Tibial nerve (tissue), 4 donors: ENCODE measurements around the gene MCC. TPM values are rescaled to one million over a fixed set of nuclear protein-coding genes. Genes with fewer than 3 reads are reported as not detected.

Experiments used
- DNase-seq, 2 donors: peaks; one replicate each; pipeline ENCODE4 v3.0.0-alpha.2; 2019; ENCODE audit warnings: low spot score in 2 of 2
- H3K27ac ChIP-seq, 4 donors: fragments of 200-600 bp; sonication (generic) in 3 of 4; one replicate each; pipeline ENCODE4 v1.5.1; 2017 to 2019; ENCODE audit warnings: mild to moderate bottlenecking in 1 of 4
- H3K27me3 ChIP-seq, 2 donors: fragments of 200-600 bp; sonication (generic) in 1 of 2; one replicate each; pipeline versions ENCODE4 v1.5.1 to v1.6.0; 2017 to 2019
- H3K36me3 ChIP-seq, 3 donors: fragments of 200-600 bp; sonication (generic); one replicate each; pipeline ENCODE4 v1.5.1; 2018 to 2019
- H3K4me1 ChIP-seq, 4 donors: fragments of 200-600 bp; sonication (generic) in 3 of 4; one replicate each; pipeline ENCODE4 v1.5.1; 2017 to 2019
- H3K4me3 ChIP-seq, 4 donors: fragments of 200-600 bp; sonication (generic) in 3 of 4; one replicate each; pipeline ENCODE4 v1.5.1; 2017 to 2019; ENCODE audit warnings: mild to moderate bottlenecking in 1 of 4, moderate library complexity in 1 of 4
- H3K9me3 ChIP-seq, 4 donors: fragments of 200-600 bp; sonication (generic) in 3 of 4; one replicate each; pipeline ENCODE4 v1.5.1; 2017 to 2019
- EP300 ChIP-seq, 2 donors: sonication (generic); formaldehyde crosslinking; IDR thresholded peaks; one replicate each; pipeline ENCODE4 v1.6.1; 2017; ENCODE audit warnings: antibody characterized with exemption in 2 of 2, mild to moderate bottlenecking in 1 of 2
- POLR2A ChIP-seq, 2 donors: fragments of 450-650 bp; IDR thresholded peaks; one replicate each; pipeline ENCODE4 v1.6.1; 2017; ENCODE audit warnings: antibody characterized with exemption in 2 of 2, mild to moderate bottlenecking in 2 of 2, moderate library complexity in 2 of 2
- WGBS, 2 donors: methylation state at CpG; one replicate each; pipeline ENCODE4 v1.1.5; 2018; 5-methylcytosine and 5-hydroxymethylcytosine counted together
- total RNA-seq, 4 donors: library from RNA; depleted of rRNA; stranded (reverse); fragments of >200 nt; gene quantifications; one replicate each; pipeline ENCODE4 v1.1.0, GENCODE V29; 2016
- TF ChIP-seq, protein P1 (sequence below), 5 experiments: fragments of 200-600 bp in 3 of 5; fragments of 450-650 bp in 2 of 5; sonication (generic) in 3 of 5; IDR thresholded peaks; one replicate each; pipeline ENCODE4 v1.5.1; 2016 to 2019; ENCODE audit warnings: antibody characterized with exemption in 5 of 5, mild to moderate bottlenecking in 3 of 5, moderate library complexity in 2 of 5

The MCC gene
- total RNA-seq, 4 donors from 2014 or later, result 55.5 to 122 (median 80.9) TPM

DNA sequence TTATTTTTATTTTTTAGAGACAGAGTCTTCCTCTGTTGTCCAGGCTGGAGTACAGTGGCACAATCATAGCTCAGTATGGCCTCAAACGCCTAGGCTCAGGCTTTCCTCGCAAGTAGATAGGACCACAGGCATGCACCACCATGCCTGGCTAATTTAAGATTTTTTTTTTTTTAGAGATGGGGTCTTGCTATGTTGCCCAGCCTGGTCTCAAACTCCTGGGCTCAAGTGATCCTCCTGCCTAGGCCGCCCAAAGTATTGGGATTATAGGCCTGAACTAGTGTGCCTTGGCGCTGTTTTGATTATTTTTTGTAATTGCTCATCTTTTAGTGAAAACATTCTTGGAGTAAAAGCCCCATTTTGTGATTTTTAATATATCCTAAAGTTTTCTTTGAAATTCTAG lies 30.6 kb upstream of the MCC start:
- TF ChIP-seq, protein P1, sequence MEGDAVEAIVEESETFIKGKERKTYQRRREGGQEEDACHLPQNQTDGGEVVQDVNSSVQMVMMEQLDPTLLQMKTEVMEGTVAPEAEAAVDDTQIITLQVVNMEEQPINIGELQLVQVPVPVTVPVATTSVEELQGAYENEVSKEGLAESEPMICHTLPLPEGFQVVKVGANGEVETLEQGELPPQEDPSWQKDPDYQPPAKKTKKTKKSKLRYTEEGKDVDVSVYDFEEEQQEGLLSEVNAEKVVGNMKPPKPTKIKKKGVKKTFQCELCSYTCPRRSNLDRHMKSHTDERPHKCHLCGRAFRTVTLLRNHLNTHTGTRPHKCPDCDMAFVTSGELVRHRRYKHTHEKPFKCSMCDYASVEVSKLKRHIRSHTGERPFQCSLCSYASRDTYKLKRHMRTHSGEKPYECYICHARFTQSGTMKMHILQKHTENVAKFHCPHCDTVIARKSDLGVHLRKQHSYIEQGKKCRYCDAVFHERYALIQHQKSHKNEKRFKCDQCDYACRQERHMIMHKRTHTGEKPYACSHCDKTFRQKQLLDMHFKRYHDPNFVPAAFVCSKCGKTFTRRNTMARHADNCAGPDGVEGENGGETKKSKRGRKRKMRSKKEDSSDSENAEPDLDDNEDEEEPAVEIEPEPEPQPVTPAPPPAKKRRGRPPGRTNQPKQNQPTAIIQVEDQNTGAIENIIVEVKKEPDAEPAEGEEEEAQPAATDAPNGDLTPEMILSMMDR (IDR thresholded peaks at IDR 0.05), result no peak
- TF ChIP-seq POLR2A (IDR thresholded peaks at IDR 0.05) (no peak), EP300 (IDR thresholded peaks at IDR 0.05) (no peak)
- peaks cover 0 to 62% (median 8%) of the 10 kb centered on the region in 4 donors for H3K4me1 ChIP-seq
- 93 to 95% methylated on average over 4 of the region's 4 CpGs for whole genome bisulfite sequencing, 2 donors

DNA sequence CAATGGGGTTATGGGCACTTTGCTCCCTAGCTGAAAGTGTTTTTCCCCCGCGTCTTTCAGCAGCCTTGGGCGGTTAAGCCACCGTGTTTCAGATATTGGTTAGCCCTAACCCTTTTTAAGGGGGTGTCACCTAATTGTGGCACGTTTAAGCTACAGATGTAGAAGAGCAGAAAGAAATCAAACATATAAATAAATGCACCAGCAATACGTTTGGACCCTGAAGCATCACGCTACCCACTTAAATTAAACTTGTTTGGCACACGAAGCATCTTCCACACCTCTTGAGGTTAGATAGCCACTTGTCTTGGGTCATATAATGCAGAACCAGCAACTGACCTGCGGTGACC lies 26.0 kb upstream of the MCC start:
- no peak for DNase-seq
- TF ChIP-seq, protein P1 (IDR thresholded peaks at IDR 0.05), result no peak
- TF ChIP-seq POLR2A (IDR thresholded peaks at IDR 0.05) (no peak), EP300 (IDR thresholded peaks at IDR 0.05) (peak in 1 of 2 donors; percentile 10)
- H3K4me3 ChIP-seq, result peak overlapping the region; percentile 69 to 91 (median 81)
- H3K27me3 ChIP-seq, result no peaks in the 10 kb centered on the region
- H3K27ac ChIP-seq, result peak overlapping the region; percentile 94 to 98 (median 94)
- H3K36me3 ChIP-seq, result peaks cover 0 to 17% (median 0%) of the 10 kb centered on the region in 3 donors
- H3K9me3 ChIP-seq, result no peaks in the 10 kb centered on the region
- peaks cover 0 to 38% (median 6%) of the 10 kb centered on the region in 4 donors for H3K4me1 ChIP-seq
- 6 to 7% methylated on average over 9 of the region's 9 CpGs for WGBS, 2 donors

More for the DNA sequence above, 30.6 kb upstream of the MCC start:
- Histone ChIP-seq H3K9me3 (no peaks in the 10 kb centered on the region), H3K4me3 (no peak overlapping the region), H3K27me3 (no peaks in the 10 kb centered on the region), H3K36me3 (peaks cover 0 to 25% (median 0%) of the 10 kb centered on the region in 3 donors), H3K27ac (no peak overlapping the region)
- no peak for DNase-seq

DNA sequence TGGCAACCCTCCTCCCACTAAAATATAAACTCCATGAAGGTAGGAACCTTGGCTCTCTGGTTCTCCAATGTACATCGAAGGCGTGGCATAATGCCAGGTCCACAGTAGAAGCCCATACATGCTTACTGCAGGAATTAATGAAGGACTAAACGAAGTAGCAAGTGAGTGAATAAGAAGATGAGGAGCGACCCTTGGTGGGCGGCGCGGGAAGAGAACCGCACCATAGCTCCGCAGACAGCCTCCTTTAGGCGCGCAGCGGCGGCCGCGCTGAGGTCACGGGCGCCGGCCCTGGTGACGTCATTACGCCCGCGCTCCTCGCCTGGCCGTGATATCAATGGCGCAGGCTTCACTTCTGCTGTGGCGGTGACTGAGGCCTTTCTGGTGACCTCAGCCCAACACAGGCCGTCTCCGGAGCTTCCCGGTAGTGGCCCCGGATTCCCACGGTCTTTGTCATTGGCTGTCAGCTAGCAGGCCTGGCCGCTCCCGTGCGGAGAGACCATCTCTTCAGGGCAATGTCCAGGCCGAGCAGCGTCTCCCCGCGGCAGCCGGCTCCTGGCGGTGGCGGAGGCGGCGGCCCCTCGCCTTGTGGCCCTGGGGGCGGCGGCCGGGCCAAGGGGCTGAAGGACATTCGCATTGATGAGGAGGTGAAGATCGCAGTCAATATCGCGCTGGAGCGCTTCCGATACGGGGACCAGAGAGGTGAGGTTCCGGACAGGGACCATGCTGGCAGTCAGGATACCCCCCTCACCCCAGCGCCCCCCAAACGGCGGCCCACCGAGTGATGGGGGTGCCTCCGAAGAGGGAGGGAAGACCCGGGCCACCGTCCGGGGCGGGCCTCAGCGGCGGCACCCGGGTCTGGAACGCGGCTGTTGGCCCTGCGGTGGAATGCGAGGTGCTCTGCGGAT lies 25.4 kb upstream of the MCC start, which contains the start of gene YTHDC2:
YTHDC2 (plus strand) TSS at position 311 of the 905 bp plus-strand sequence; CDS start at position 513, 202 bp downstream.
- H3K36me3 ChIP-seq, result peaks cover 0 to 14% (median 0%) of the 10 kb centered on the region in 3 donors
- TF ChIP-seq EP300 (IDR thresholded peaks at IDR 0.05) (peak in 1 of 2 donors; percentile 94), POLR2A (IDR thresholded peaks at IDR 0.05) (peak in 1 of 2 donors; percentile 83)
- TF ChIP-seq, protein P1 (IDR thresholded peaks at IDR 0.05), result no peak
- H3K4me1 ChIP-seq, result peaks cover 0 to 38% (median 6%) of the 10 kb centered on the region in 4 donors
- DNase-seq, result peak; percentile 70 to 74
- H3K27ac ChIP-seq, result peak within 1 kb of the TSS; percentile 94 to 98 (median 94)
- H3K4me3 ChIP-seq, result peak within 1 kb of the TSS; percentile 69 to 91 (median 81)
- 1% methylated on average over 50 to 55 of the region's 72 CpGs for WGBS, 2 donors
- no peaks in the 10 kb centered on the region for H3K27me3 ChIP-seq
- no peaks in the 10 kb centered on the region for H3K9me3 ChIP-seq

DNA sequence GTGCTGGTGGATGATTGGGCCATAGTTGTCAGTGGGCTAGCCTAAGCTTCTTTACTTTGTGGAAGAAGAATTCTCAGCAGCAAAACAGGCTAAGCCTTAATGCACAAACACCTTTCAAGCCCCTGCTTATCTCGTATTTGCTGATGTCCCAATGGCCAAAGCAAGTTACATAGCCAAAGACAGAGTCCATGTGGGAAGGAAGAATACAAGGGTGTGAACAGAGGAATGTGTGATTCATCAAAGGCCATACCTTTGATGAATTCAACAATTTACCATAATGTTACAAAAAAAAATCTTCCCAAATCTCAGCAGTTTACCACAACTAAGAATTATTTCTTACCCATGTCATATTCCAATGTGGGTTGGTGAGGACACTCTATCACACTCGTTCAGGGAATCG lies 24.1 kb upstream of the MCC start:
- peaks cover 0 to 36% (median 6%) of the 10 kb centered on the region in 4 donors for H3K4me1 ChIP-seq
- no peaks in the 10 kb centered on the region for H3K27me3 ChIP-seq
- no peak for DNase-seq
- no peak overlapping the region for H3K27ac ChIP-seq
- no peak overlapping the region for H3K4me3 ChIP-seq
- peaks cover 0 to 3% (median 0%) of the 10 kb centered on the region in 3 donors for H3K36me3 ChIP-seq
- TF ChIP-seq POLR2A (IDR thresholded peaks at IDR 0.05), result no peak
- TF ChIP-seq, protein P1 (IDR thresholded peaks at IDR 0.05), result no peak
- no peak for TF ChIP-seq EP300 (IDR thresholded peaks at IDR 0.05)
- WGBS, 2 donors, result 94 to 95% methylated on average over 3 of the region's 3 CpGs
- H3K9me3 ChIP-seq, result no peaks in the 10 kb centered on the region
